Measurements from ENCODE around the gene DAZL.

Gene DAZL

DNA sequence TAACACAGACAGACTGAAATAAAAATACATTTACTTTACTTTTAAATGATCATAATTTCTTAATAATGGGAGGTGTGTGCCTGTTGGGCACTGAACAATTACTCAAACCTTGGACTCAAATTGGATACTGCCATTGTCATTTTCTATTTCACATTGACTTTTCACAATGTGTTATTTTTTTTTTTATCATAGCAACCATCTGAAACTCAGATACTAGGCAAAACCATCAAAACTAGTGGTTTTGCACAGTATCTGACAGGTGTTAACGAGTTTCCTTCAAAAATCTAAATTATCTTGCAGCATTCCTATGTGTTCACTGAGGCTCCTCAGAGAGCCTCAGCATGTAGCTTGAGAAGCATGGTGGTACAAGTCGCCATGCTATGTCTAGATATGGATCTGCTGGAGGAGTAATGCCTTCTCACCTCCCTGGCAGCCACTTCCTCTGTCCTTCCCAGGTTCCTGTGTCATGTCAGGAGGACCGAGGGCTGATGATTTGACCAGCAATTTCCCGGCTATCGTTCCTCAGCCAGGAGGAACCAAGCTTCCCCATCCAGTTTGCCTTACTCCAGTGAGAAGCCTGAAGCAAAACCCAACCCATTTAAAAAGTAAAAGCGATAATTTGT is 61.9 kb downstream of the DAZL start:
- TF ChIP-seq, protein P1, sequence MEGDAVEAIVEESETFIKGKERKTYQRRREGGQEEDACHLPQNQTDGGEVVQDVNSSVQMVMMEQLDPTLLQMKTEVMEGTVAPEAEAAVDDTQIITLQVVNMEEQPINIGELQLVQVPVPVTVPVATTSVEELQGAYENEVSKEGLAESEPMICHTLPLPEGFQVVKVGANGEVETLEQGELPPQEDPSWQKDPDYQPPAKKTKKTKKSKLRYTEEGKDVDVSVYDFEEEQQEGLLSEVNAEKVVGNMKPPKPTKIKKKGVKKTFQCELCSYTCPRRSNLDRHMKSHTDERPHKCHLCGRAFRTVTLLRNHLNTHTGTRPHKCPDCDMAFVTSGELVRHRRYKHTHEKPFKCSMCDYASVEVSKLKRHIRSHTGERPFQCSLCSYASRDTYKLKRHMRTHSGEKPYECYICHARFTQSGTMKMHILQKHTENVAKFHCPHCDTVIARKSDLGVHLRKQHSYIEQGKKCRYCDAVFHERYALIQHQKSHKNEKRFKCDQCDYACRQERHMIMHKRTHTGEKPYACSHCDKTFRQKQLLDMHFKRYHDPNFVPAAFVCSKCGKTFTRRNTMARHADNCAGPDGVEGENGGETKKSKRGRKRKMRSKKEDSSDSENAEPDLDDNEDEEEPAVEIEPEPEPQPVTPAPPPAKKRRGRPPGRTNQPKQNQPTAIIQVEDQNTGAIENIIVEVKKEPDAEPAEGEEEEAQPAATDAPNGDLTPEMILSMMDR (IDR thresholded peaks at IDR 0.05; ENCODE audit: extremely low read depth, missing control alignments) = no peak
- DNase-seq (ENCODE audit: low spot score) = no peak

DNA sequence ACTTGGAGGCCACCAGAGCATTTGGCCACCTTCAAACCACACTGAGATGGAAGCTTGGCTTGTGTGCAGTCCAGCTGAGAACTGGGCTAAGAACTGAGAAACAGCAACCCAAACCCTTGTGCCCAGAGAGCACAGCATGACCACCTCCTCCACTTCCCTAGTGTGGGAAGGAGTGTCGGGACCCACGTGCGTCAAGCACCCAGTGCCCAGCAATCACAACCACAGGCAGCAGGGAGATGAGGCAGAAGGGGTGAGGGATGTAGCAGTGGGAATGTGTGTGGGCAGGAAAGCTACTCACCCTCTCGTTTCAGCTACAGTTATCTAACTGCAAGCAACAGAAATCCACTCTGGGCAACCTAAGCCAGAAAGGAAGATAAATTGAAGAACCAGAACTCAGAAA is 66.7 kb downstream of the DAZL start:
- TF ChIP-seq, protein P1 (IDR thresholded peaks at IDR 0.05; ENCODE audit: extremely low read depth, missing control alignments) = no peak
- no peak for DNase-seq (ENCODE audit: low spot score)

DNA sequence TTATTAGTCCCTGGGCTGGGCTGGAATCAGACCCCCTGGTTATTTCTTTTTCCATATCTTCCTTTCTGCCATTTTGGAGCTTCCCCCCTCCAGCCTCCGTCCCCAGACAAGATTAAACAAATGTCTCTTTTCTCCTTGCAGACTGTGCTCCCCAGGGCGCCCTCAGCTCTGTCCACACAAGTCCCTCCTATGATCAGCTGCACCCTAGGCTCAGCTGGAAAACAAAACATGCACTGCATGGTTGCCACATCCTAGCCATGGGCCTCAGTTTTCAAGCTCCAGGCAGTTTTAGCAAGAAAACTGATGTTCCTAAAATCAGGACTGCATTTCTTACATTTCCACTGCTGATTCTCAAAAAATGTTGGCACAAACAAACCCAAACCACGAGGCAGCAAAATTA is 68.2 kb downstream of the DAZL start:
- no peak for DNase-seq (ENCODE audit: low spot score)
- TF ChIP-seq, protein P1 (IDR thresholded peaks at IDR 0.05; ENCODE audit: extremely low read depth, missing control alignments) = no peak

Data from GM20000 (cell line).